SJSA1 (cell line): ENCODE results near the gene ANGPTL4. TPM values are rescaled to one million over a fixed set of nuclear protein-coding genes. Genes with fewer than 3 reads are reported as not detected.
"Not testable (repeated sequence)": the region's sequence is repeated elsewhere in the genome, so short reads cannot be mapped to it uniquely, and the experiment has no call there.

Experiments used
- DNase-seq, 2 experiments: peaks; one replicate each; pipeline ENCODE4 v3.0.0-alpha.2; 2015 to 2020; ENCODE audit warnings: low spot score in 2 of 2, low read depth in 1 of 2
- H3K27ac ChIP-seq: fragments of 250-450 bp; sonication (Bioruptor Pico); 2 replicates; pipeline ENCODE4 v1.5.1; 2020; ENCODE audit warnings: mild to moderate bottlenecking, moderate library complexity
- H3K27me3 ChIP-seq: fragments of 250-450 bp; sonication (Bioruptor Pico); replicated peaks from 2 replicates; pipeline ENCODE4 v1.5.1; 2020; ENCODE audit warnings: mild to moderate bottlenecking, moderate library complexity
- H3K36me3 ChIP-seq: fragments of 250-450 bp; sonication (Bioruptor Pico); 2 replicates; pipeline ENCODE4 v1.5.1; 2020; ENCODE audit warnings: mild to moderate bottlenecking
- H3K4me1 ChIP-seq: fragments of 250-450 bp; sonication (Bioruptor Pico); replicated peaks from 2 replicates; pipeline ENCODE4 v1.6.1; 2021; ENCODE audit warnings: mild to moderate bottlenecking
- H3K4me3 ChIP-seq: fragments of 250-450 bp; sonication (Bioruptor Pico); 2 replicates; pipeline ENCODE4 v1.5.1; 2020; ENCODE audit warnings: mild to moderate bottlenecking
- H3K9me3 ChIP-seq: fragments of 250-450 bp; sonication (Bioruptor Pico); replicated peaks from 2 replicates; pipeline ENCODE4 v1.5.1; 2020; ENCODE audit warnings: mild to moderate bottlenecking
- total RNA-seq: library from RNA; depleted of rRNA; stranded (reverse); fragments of >200 nt; shearing (Covaris generic); gene quantifications from 2 replicates; pipeline ENCODE4 v1.2.3, GENCODE V29; 2014

Gene ANGPTL4
- total RNA-seq, 1 experiment from 2014 or later = 3.4 TPM

DNA sequence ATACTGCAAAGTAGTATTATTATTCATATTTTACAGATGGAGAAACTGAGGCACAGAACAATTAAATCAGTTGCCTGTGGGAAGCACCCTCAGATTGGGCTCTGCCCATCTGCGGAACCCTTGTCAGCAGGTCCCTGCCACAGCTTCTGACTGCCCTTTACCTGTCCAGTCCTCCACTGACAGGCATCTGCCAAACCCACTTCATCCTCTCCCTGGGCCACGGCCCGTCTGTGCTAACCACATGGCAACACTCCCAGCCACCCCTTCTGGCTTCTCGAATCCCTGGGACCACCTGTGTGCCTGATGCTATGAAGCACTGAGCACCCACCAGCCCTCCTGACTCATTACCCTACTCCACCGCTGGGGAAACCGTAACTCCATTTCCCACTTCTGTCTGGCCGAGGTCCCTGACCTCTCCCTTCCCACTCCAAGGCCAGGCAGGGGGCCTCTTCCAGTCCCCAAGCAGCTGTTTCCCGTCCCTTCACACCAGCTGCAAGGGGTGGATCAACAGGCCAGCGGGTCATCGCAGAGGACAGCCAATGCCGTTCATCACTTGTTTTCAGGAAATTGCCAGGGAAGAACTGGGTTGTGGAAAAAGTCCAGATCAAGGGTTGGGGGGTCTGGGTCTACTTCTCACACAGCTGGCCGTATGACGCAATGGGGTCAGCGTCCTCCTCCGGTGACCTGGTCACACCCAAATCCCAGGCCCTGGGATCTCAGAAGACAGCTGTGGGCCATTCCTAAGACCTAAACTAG is 23.4 kb upstream of the ANGPTL4 start:
- H3K9me3 ChIP-seq = no peaks in the 10 kb centered on the region
- H3K36me3 ChIP-seq = no peaks in the 10 kb centered on the region
- H3K4me1 ChIP-seq = peaks cover 13% of the 10 kb centered on the region
- H3K27ac ChIP-seq = no peak overlapping the region
- H3K4me3 ChIP-seq = no peak overlapping the region
- H3K27me3 ChIP-seq = peaks cover 18% of the 10 kb centered on the region
- no peak for DNase-seq

DNA sequence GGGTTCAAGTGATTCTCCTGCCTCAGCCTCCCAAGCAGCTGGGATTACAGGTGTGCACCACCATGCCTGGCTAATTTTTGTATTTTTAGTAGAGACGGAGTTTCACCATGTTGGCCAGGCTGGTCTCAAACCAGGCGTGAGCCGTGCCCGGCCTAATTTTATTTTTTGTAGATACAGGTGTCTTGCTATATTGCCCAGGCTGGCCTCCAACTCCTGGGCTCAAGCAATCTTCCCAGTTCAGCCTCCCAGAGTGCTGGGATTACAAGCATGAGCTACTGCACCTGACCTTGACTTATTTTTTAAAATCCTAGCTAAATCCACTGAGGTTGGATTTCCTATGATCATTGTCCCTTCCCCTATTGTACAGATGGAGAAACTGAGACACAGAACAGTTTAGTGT is 22.5 kb upstream of the ANGPTL4 start:
- H3K27ac ChIP-seq, H3K4me3 ChIP-seq, H3K36me3 ChIP-seq, DNase-seq, H3K9me3 ChIP-seq: not testable (repeated sequence)
- H3K4me1 ChIP-seq = peaks cover 10% of the 10 kb centered on the region
- H3K27me3 ChIP-seq = peaks cover 11% of the 10 kb centered on the region

DNA sequence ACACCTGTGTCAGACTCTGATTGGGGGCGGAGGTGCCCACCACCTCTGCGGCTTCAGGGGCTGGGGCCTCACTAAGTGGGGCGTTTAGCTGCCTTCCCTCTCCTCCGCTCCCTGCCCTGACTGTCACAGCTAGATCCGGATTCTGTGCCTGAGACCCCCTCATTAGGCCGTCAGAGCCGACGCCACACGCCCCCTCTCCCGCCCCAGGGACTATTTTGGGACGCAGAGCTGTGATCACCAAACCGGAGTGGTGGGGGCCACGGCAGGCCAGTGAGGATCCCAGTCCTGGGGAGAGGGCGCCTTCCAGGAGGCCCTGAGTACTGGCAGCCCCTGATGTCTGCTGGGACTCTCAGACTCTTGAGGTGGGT is 21.7 kb upstream of the ANGPTL4 start:
- Histone ChIP-seq H3K4me1 (peaks cover 9% of the 10 kb centered on the region), H3K36me3 (no peaks in the 10 kb centered on the region), H3K27me3 (peaks cover 11% of the 10 kb centered on the region), H3K9me3 (no peaks in the 10 kb centered on the region), H3K4me3 (no peak overlapping the region), H3K27ac (no peak overlapping the region)
- DNase-seq = no peak

DNA sequence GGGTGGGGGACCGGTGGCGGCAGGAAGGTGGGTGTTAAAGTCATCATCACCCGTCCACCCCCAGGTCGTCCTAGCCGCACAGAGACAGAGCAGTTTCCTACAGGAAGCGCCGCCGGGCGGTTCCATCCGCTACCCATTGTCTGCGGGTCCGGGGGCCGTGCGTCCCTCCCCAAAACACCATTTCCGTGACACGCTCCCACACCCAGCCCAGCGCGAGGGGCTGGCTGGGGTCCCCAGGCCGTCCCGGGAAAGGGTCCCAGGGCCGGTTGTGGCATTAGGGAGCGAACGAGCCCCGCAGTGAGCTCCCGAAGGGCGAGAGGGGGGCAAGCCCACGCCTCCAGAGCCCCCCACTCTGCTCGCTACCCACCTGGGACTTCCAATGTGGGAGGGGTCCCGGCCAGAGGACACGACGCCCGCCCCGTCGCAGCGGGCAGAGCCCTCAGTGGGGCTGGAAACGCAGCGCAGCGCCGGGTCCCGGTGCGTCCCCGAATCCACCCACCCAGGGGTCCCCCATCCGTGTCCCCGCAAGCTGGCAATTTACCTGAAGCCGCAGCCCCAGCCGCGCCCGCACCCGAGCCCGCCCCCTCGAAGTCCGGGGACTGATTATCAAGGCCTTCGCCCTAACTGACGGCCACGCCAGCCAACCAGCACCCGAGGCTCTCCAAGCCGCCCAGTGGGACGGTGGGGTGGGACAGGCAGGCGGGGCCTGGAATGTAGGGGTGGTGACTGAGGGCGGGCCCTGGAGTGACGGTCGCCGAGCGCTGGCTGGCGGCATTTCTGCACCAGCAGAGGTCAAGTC is 21.1 kb upstream of the ANGPTL4 start, which contains the start of gene KANK3:
TSS of gene KANK3 (minus strand) at position 579 of the 799 bp plus-strand sequence. CDS start 5,434 bp downstream, outside the sequence.
- Histone ChIP-seq H3K27ac (no peak within 1 kb of the TSS), H3K27me3 (peaks cover 11% of the 10 kb centered on the region), H3K36me3 (no peaks in the 10 kb centered on the region), H3K4me1 (peaks cover 5% of the 10 kb centered on the region), H3K9me3 (no peaks in the 10 kb centered on the region), H3K4me3 (peak within 1 kb of the TSS; percentile 31)
- DNase-seq = peak; percentile 69 to 99

DNA sequence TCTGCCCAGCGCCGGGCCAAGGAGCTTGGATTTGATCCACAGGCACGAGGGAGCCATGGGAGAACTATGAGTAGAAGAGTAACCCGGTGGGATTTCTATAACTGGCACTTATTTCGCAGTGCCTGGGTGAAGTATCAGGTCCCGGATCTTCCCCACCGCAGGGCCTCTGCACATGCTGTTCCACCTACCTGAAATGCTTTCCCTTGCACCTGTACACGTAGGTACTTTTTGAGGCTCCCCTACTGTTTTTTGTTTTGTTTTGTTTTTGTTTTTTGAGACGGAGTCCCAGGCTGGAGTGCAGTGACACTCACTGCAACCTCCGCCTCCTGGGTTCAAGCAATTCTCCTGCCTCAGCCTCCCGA is 20.5 kb upstream of the ANGPTL4 start:
- no peak overlapping the region for H3K4me3 ChIP-seq
- peaks cover 11% of the 10 kb centered on the region for H3K27me3 ChIP-seq
- H3K9me3 ChIP-seq = no peaks in the 10 kb centered on the region
- H3K4me1 ChIP-seq = peaks cover 5% of the 10 kb centered on the region
- no peak overlapping the region for H3K27ac ChIP-seq
- DNase-seq = no peak
- H3K36me3 ChIP-seq = no peaks in the 10 kb centered on the region

DNA sequence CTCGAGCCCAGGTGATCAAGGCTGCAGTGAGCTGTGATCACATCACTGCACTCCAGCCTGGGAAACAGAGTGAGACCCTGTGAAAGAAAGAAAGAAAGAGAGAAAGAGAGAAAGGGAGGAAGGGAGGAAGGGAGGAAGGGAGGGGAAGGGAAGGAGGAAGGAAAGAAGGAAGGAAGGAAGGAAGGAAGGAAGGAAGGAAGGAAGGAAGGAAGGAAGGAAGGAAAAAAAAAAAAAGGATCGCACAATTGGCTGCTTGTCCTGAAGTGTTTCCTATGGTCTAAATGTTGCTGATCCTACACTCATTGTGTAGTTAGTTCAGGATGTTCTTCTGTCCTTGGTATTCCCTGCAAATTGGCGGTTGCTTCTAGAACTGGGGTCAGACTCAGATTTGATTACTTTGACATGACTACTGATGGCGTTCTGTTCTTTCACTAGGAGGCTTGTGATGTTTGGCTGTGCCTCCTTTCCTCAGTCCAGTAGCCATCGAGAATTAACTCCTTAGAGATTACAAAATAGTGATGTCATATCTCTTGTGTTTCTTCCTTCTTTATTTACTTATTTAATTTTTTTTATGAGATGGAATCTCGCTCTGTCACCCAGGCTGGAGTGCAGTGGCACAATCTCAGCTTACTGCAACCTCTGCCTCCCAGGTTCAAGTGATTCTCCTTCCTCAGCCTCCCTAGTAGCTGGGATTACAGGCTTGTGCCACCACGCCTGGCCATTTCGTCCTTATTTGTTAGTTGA is 14.2 kb upstream of the ANGPTL4 start:
- peaks cover 11% of the 10 kb centered on the region for H3K4me1 ChIP-seq
- H3K27ac ChIP-seq, DNase-seq, H3K27me3 ChIP-seq, H3K4me3 ChIP-seq, H3K36me3 ChIP-seq, H3K9me3 ChIP-seq: not testable (repeated sequence)

DNA sequence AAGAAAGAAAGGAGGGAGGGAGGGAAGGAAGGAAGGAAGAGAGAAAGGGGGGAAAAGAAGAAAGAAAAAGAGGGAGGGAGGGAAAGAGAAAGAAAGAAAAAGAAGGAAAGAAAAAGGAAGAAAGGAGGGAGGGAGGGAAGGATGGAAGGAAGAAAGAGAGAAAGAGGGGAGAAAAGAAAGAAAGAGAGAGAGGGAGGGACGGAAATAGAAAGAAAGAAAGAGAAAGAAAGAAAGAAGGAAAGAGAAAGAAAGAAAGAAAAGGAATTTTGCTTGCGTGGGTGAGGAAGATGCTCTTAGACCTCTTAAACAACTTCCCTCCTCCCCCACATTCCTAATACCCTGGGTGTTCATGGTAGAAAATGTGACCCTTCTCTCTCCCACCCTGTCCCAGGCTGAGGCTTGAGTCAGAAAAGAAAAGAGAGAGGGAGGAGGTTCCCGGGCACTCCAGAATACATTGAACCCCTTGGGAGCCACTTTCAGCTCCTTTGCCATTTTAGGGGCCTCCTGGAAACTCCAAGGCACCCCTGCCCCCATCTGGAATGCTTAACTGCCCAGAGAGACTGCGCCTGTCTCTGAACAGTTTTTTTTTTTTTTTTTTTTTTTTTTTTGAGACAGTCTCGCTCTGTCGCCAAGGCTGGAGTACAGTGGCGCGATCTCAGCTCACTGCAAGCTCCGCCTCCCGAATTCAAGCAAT is 11.7 kb upstream of the ANGPTL4 start:
- no peak overlapping the region for H3K4me3 ChIP-seq
- no peak for DNase-seq
- H3K27ac ChIP-seq = no peak overlapping the region

DNA sequence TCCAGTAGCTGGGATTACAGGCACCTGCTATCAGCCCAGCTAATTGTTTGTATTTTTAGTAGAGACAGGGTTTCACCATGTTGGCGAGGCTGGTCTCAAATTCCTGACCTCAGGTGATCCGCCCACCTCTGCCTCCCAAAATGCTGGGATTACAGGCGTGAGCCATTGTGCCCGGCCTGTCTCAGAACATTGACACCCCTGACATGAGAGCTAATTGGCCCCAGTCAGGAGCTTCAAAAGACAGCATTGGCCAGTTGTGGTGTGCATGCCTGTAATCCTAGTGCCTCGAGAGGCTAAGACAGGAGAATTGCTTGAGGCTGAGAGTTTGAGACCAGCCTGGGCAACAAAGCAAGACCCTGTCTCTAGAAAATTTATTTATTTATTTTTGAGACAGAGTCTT is 11.1 kb upstream of the ANGPTL4 start:
- H3K4me3 ChIP-seq, DNase-seq, H3K27me3 ChIP-seq, H3K9me3 ChIP-seq, H3K36me3 ChIP-seq, H3K27ac ChIP-seq: not testable (repeated sequence)
- peaks cover 34% of the 10 kb centered on the region for H3K4me1 ChIP-seq

More for the DNA sequence above, 11.7 kb upstream of the ANGPTL4 start:
- H3K4me1 ChIP-seq = peaks cover 34% of the 10 kb centered on the region
- no peaks in the 10 kb centered on the region for H3K36me3 ChIP-seq
- H3K9me3 ChIP-seq = no peaks in the 10 kb centered on the region
- H3K27me3 ChIP-seq = no peaks in the 10 kb centered on the region; the same call in 1 of the 2 replicates

DNA sequence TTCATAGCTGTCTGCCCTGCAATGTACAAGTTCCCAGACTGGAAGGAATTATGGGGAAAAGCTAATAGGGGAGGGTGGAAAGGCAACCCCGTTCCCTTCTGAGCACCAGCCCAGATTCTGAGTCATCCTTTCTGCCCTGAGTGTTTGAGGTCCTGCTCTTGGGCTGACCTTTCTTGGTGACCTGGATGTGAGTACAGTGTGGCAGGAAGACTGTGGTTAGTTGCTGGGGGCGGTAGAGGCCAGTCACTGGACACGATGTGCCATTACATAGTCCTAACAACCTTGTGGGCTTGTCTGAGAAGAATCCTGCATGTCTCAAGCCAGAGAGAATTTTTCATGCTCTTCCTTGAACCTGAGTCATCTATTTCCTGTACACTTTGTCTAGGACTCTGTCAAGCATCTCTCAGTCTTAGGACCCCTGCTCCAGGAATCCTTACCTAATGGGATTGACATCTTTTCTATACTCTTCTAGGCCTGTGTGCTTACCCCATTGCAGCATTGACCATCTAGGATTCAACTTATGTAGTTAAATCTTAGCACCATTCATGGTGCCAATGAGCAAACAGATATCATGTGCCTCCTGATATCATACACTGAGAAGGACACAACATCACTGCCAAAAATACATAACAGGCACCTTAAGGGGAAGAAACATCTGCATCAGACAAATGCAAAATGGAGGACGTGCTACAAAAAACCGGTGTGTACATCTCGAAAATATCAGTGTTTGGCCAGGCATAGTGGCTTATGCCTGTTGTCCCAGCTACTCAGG is 8.1 kb upstream of the ANGPTL4 start:
- no peaks in the 10 kb centered on the region for H3K9me3 ChIP-seq
- no peak overlapping the region for H3K4me3 ChIP-seq
- peaks cover 34% of the 10 kb centered on the region for H3K4me1 ChIP-seq
- H3K27ac ChIP-seq = peak overlapping the region; percentile 14
- no peaks in the 10 kb centered on the region for H3K36me3 ChIP-seq
- H3K27me3 ChIP-seq = no peaks in the 10 kb centered on the region
- DNase-seq = peak; percentile 86 to 89

DNA sequence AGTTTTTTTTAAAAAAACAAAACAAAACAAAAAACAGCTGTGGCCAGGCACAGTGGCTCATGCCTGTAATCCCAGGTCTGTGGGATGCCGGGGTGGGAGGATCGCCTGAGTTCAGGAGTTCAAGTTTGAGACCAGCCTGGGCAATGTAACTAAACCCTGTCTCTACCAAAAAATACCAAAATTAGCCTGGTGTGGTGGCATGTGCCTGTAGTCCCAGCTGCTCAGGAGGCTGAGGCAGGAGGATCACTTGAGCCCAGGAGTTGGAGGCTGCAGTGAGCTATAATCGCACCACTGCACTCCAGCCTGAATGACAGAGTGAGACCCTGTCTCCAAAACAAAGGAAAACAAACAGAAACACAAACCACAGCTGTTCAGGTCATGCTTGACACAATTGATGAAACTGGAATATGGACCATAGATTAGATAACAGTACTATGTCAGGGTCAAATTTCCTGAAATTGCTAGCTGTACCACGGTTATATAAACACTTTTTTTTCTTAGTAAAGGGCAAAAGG is 6.9 kb upstream of the ANGPTL4 start:
- Histone ChIP-seq H3K27ac (no peak overlapping the region), H3K27me3 (no peaks in the 10 kb centered on the region), H3K4me3 (no peak overlapping the region), H3K4me1 (peaks cover 40% of the 10 kb centered on the region), H3K9me3 (no peaks in the 10 kb centered on the region), H3K36me3 (no peaks in the 10 kb centered on the region)
- no peak for DNase-seq

DNA sequence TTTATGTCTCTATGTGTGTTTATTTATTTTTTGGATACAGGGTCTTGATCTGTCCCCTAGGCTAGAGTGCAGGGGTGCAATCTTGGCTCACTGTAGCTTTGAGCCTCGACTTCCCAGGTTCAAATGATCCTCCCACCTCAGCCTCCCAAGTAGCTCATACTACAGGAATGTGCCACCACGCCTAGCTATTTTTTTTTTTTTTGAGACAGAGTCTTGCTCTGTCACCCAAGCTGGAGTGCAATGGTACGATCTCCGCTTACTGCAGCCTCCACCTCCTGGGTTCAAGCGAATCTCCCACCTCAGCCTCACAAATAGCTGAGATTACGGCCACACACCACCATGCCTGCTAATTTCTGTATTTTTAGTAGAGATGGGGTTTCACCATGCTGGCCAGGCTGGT is 5.0 kb upstream of the ANGPTL4 start:
- Histone ChIP-seq H3K9me3 (peaks cover 5% of the 10 kb centered on the region), H3K4me3 (no peak overlapping the region), H3K27me3 (no peaks in the 10 kb centered on the region), H3K36me3 (no peaks in the 10 kb centered on the region), H3K4me1 (peaks cover 45% of the 10 kb centered on the region), H3K27ac (no peak overlapping the region)
- DNase-seq = no peak

DNA sequence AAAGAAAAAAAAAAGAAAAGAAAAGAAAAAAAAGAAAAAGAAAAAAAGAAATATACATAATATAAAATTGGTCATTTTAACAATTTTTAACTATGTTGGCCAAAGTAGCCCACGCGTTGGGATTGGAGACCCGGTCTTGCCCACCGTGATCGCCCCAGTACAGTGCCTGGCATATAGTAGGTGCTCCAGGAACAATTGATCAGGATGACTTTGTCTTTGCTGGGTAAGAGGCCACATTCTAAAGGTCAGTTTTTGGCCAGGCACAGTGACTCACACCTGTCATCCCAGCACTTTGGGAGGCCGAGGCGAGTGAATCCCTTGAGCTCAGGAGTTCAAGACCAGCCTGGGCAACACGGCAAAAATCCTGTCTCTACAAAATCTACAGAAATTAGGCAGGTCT is 3.8 kb upstream of the ANGPTL4 start:
- Histone ChIP-seq H3K36me3 (no peaks in the 10 kb centered on the region), H3K9me3 (peaks cover 5% of the 10 kb centered on the region), H3K27me3 (no peaks in the 10 kb centered on the region), H3K27ac (no peak overlapping the region), H3K4me1 (peaks cover 40% of the 10 kb centered on the region), H3K4me3 (no peak overlapping the region)
- no peak for DNase-seq
